ENCODE results near the gene NTSR1. TPM values are rescaled to one million over a fixed set of nuclear protein-coding genes. Genes with fewer than 3 reads are reported as not detected.

Gene NTSR1
- total RNA-seq, 1 donor, result under 0.01 TPM

DNA sequence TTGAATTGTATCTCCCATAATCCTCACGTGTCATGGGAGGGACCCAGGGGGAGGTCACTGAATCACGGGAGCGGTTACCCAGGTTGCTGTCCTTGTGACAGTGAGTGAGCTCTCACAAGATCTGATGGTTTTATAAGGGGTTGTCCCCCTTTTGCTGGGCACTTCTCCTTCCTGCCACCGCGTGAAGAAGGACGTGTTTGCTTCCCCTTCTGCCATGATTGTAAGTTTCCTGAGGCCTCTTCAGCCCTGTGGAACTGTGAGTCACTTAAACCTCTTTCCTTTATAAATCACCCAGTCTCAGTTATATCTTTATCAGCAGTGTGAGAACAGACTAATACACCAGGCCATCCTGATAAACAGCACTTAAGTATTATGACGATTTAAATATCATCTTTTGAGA lies 78.7 kb downstream of the NTSR1 start:
- no peak for DNase-seq (ENCODE audit: low read depth)
- no peak overlapping the region for H3K4me3 ChIP-seq (ENCODE audit: low read depth, low read length)

DNA sequence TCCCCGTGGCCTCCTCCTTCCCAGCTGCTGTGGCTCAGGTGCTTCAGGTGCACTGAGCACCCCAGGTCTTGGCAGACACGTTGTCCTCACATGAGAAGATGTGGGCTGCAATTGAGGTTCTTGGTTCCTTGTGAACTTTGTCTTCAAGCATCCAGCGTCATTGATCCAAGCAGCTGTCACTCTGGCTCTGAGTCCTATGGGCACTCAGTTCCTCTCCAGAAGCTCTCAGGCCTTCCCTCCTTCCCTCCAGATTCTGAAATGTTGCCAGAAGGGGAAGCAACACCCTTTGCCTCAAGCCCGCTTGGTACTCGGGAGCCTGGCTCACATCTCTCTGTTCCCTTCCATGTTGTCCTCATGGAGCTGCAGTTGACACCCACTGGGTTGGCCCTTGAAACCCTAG lies 79.2 kb downstream of the NTSR1 start:
- TF ChIP-seq, protein P1, sequence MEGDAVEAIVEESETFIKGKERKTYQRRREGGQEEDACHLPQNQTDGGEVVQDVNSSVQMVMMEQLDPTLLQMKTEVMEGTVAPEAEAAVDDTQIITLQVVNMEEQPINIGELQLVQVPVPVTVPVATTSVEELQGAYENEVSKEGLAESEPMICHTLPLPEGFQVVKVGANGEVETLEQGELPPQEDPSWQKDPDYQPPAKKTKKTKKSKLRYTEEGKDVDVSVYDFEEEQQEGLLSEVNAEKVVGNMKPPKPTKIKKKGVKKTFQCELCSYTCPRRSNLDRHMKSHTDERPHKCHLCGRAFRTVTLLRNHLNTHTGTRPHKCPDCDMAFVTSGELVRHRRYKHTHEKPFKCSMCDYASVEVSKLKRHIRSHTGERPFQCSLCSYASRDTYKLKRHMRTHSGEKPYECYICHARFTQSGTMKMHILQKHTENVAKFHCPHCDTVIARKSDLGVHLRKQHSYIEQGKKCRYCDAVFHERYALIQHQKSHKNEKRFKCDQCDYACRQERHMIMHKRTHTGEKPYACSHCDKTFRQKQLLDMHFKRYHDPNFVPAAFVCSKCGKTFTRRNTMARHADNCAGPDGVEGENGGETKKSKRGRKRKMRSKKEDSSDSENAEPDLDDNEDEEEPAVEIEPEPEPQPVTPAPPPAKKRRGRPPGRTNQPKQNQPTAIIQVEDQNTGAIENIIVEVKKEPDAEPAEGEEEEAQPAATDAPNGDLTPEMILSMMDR (IDR thresholded peaks at IDR 0.05; ENCODE audit: insufficient read depth, low read depth, low read length), result no peak
- no peak overlapping the region for H3K4me3 ChIP-seq (ENCODE audit: low read depth, low read length)

More for the DNA sequence above, 78.7 kb downstream of the NTSR1 start:
- TF ChIP-seq, protein P1 (IDR thresholded peaks at IDR 0.05; ENCODE audit: insufficient read depth, low read depth, low read length), result no peak

DNA sequence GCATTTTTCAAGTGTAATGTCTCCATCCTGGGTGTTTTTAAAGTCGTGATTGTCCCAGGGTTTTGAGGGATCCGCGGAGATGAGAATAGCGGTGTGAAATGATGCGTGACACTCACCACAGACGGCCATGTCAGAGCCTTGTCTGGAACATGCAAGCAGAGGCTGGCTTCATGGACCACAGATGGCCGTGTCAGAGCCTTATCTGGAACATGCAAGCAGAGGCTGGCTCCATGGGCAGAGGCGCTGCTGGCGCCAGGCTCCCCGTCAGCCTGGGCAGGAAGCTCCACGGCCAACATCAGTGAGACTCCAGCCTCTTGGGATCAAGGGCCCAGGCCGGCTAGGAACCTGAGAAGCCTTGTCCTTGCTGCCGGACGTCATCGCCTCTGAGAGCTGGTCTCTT lies 80.0 kb downstream of the NTSR1 start:
- DNase-seq (ENCODE audit: low read depth), result no peak
- no peak overlapping the region for H3K4me3 ChIP-seq (ENCODE audit: low read depth, low read length)
- TF ChIP-seq, protein P1 (IDR thresholded peaks at IDR 0.05; ENCODE audit: insufficient read depth, low read depth, low read length), result no peak

More for the DNA sequence above, 79.2 kb downstream of the NTSR1 start:
- no peak for DNase-seq (ENCODE audit: low read depth)

DNA sequence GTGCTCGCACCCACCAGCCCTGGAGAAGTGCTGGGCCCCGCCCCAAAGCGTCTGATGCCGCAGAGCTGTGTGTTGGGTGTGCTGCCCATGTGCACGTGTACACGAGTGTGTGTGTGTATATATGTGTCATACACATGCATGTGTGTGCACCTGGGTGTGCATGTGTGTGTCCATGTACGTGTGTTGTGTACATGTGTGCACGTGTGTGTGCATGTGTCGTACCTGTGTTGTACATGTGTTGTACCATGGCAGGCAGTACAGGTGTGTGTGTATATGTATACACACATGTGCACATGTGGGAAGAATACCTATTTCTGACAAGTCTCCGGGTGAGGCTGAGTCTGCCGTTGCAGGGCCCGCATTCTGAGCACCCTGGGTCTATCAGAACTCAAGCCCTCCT lies 81.4 kb downstream of the NTSR1 start:
- no peak for DNase-seq (ENCODE audit: low read depth)
- H3K4me3 ChIP-seq (ENCODE audit: low read depth, low read length), result no peak overlapping the region
- TF ChIP-seq, protein P1 (IDR thresholded peaks at IDR 0.05; ENCODE audit: insufficient read depth, low read depth, low read length), result no peak

DNA sequence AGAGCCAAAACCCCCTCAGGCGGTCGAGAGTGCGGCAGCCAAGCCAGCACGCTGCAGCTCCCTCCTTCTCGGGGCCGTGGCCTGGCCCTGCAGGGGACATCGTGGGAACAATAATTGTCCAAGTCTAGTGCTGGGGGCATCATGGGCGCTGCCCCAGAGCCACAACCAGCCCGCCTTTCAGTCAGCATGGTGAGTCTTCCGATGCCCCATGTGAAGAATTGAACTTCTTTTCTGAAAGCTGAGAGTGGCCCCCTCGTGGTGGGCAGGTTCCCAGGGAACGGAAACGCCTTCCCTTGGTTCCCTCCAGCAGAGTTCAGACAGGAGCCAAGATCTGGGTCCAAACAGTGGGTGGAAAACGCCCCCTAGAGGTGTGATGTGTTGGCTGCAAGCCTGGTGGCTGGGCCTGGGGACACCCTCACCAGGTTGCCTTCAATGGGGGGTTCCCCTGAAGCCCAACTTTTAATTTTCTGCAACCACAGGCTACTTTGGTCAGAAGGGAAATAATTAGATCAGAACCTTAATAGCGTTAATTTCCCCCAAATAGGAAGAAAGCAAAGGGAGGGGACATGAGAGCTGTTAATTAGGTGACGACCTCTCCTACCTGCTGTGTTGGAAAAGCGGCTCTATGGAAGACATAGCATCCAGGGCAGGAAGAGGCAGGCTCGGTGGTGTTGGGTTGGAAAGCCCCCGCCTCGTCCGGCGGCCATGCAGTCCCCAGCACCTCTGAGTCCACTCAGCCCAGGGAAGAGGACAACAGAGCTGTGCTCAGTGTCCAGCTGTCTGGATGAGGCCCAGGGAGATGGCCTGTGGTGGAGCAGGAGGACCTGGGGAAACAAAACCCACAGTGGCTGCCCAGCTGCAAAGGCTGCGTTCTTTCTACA lies 82.9 kb downstream of the NTSR1 start:
- peak; percentile 90 for DNase-seq (ENCODE audit: low read depth)
- no peak overlapping the region for H3K4me3 ChIP-seq (ENCODE audit: low read depth, low read length)
- TF ChIP-seq, protein P1 (IDR thresholded peaks at IDR 0.05; ENCODE audit: insufficient read depth, low read depth, low read length), result peak; percentile 99

DNA sequence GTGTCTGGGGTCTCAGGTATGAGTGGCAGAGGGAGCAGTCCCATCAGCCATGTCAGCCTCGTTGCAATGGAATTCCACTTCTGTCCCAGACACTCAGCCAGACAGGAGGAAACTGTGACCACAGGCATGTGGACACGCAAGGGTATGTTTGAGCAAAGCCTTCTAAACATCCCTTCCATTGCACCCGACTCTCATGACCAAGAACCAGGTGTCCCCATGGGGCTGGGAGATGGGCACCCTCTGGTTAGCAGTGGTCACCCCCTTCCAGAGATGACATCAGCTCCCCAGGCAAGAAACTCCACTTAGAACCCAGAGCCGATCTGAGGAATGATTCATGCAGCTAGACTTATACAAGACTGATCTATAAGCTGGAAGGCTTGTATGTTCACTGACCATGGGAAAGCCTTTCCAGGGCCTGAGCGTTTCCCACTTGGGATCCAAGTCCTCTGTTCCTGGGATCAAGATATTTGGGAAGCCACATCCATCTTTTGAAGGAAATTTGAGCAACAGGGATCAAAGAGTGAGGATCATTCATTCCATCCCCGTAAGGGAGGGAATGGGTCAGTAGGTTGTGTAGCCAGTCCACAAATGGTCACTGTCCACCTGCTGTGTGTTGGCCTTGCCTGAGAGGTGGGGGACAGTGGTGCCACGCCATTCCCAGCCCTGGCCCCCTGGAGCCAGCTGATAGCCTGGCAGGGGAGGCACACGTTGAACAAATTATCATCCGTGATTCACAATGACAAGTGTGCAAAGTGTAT lies 83.7 kb downstream of the NTSR1 start:
- peak; percentile 32 for DNase-seq (ENCODE audit: low read depth)
- H3K4me3 ChIP-seq (ENCODE audit: low read depth, low read length), result no peak overlapping the region

More for the DNA sequence above, 83.7 kb downstream of the NTSR1 start:
- TF ChIP-seq, protein P1 (IDR thresholded peaks at IDR 0.05; ENCODE audit: insufficient read depth, low read depth, low read length), result no peak
